Ascending aorta (tissue), 2 donors: ENCODE data around the gene FAM89A. TPM values are rescaled to one million over a fixed set of nuclear protein-coding genes. Genes with fewer than 3 reads are reported as not detected.

Experiments used
- DNase-seq, 2 donors: peaks; one replicate each; pipeline ENCODE4 v3.0.0-alpha.2; 2019; ENCODE audit warnings: low spot score in 2 of 2
- H3K27ac ChIP-seq, 2 donors: fragments of 200-600 bp; sonication (generic); one replicate each; pipeline ENCODE4 v1.5.1; 2016 to 2017; ENCODE audit warnings: mild to moderate bottlenecking in 1 of 2
- H3K27me3 ChIP-seq: fragments of 200-600 bp; sonication (generic); one replicate; pipeline ENCODE4 v1.5.1; 2017
- H3K36me3 ChIP-seq, 2 donors: fragments of 200-600 bp; sonication (generic); one replicate each; pipeline ENCODE4 v1.5.1; 2016
- H3K4me1 ChIP-seq, 2 donors: fragments of 200-600 bp; sonication (generic); one replicate each; pipeline ENCODE4 v1.5.1; 2016 to 2017; ENCODE audit warnings: mild to moderate bottlenecking in 1 of 2
- H3K4me3 ChIP-seq, 2 donors: fragments of 200-600 bp; sonication (generic); one replicate each; pipeline ENCODE4 v1.5.1; 2016 to 2017; ENCODE audit warnings: mild to moderate bottlenecking in 1 of 2
- H3K9me3 ChIP-seq, 2 donors: fragments of 200-600 bp; sonication (generic); one replicate each; pipeline ENCODE4 v1.5.1; 2016
- CTCF ChIP-seq, 3 experiments: fragments of 200-600 bp in 2 of 3; fragments of 450-650 bp in 1 of 3; sonication (generic) in 2 of 3; IDR thresholded peaks; one replicate each; pipeline ENCODE4 v1.5.1; 2016 to 2019; ENCODE audit warnings: antibody characterized with exemption in 3 of 3, mild to moderate bottlenecking in 1 of 3, moderate library complexity in 1 of 3
- intact Hi-C: fragments of 100-400 bp; cut with DNase I; formaldehyde crosslinking; loops from one replicate; pipeline ENCODE4 v1.15.1; 2023
- total RNA-seq: library from RNA; depleted of rRNA; stranded (reverse); fragments of >200 nt; gene quantifications from one replicate; pipeline ENCODE4 v1.1.0, GENCODE V29; 2016

The FAM89A gene
- total RNA-seq, 1 donor from 2014 or later: 47.5 TPM

GRCh38 chr1:231040800-231041718 is 1.0 kb upstream of the FAM89A start:
- no peaks in the 10 kb centered on the region for H3K27me3 ChIP-seq
- no peak for TF ChIP-seq CTCF (IDR thresholded peaks at IDR 0.05)
- intact Hi-C loops: loop anchor here (5.0 kb wide), 1 partner anchor 189 kb away; no protein-coding TSS in a partner anchor

GRCh38 chr1:231039161-231040018 is 664 bp downstream of the FAM89A start:
- Histone ChIP-seq H3K4me1 (peaks cover 6 to 13% of the 10 kb centered on the region in 2 donors), H3K27ac (no peak overlapping the region), H3K9me3 (no peaks in the 10 kb centered on the region), H3K36me3 (no peaks in the 10 kb centered on the region), H3K27me3 (no peaks in the 10 kb centered on the region), H3K4me3 (peak overlapping the region; percentile 87)
- TF ChIP-seq CTCF (IDR thresholded peaks at IDR 0.05): no peak
- intact Hi-C loops: loop anchor here (2.0 to 5.0 kb wide), 2 partner anchors 61 to 187 kb away; partner anchors contain the start of genes ARV1 and TTC13
- DNase-seq: no peak

More at GRCh38 chr1:231040800-231041718, 1.0 kb upstream of the FAM89A start:
- Histone ChIP-seq H3K27ac (peak overlapping the region in 1 of 2 donors; percentile 30), H3K4me3 (peak overlapping the region; percentile 87), H3K9me3 (no peaks in the 10 kb centered on the region), H3K4me1 (peaks cover 6 to 13% of the 10 kb centered on the region in 2 donors), H3K36me3 (no peaks in the 10 kb centered on the region)
- no peak for DNase-seq

- no peak overlapping the region for H3K4me3 ChIP-seq
- no peaks in the 10 kb centered on the region for H3K9me3 ChIP-seq
- TF ChIP-seq CTCF (IDR thresholded peaks at IDR 0.05): no peak
- no peaks in the 10 kb centered on the region for H3K36me3 ChIP-seq
- no peak for DNase-seq
- no peak overlapping the region for H3K27ac ChIP-seq
- no peaks in the 10 kb centered on the region for H3K27me3 ChIP-seq
- H3K4me1 ChIP-seq: peaks cover 6 to 13% of the 10 kb centered on the region in 2 donors
- intact Hi-C loops: loop anchor here (2.0 kb wide), 1 partner anchor 59 kb away; the partner anchor contains the start of genes ARV1 and TTC13
Measured at GRCh38 chr1:231037585-231038517, 2.2 kb downstream of the FAM89A start.

GRCh38 chr1:231036416-231036815 is 3.6 kb downstream of the FAM89A start:
- Histone ChIP-seq H3K27ac (no peak overlapping the region), H3K27me3 (no peaks in the 10 kb centered on the region), H3K36me3 (no peaks in the 10 kb centered on the region), H3K4me1 (peaks cover 6 to 13% of the 10 kb centered on the region in 2 donors), H3K4me3 (no peak overlapping the region), H3K9me3 (no peaks in the 10 kb centered on the region)
- DNase-seq: no peak
- intact Hi-C loops: no loop called here
- TF ChIP-seq CTCF (IDR thresholded peaks at IDR 0.05): no peak

GRCh38 chr1:231035799-231036198 is 4.3 kb downstream of the FAM89A start:
- Histone ChIP-seq H3K27ac (no peak overlapping the region), H3K4me3 (no peak overlapping the region), H3K36me3 (no peaks in the 10 kb centered on the region), H3K27me3 (no peaks in the 10 kb centered on the region), H3K9me3 (no peaks in the 10 kb centered on the region), H3K4me1 (peaks cover 4 to 10% of the 10 kb centered on the region in 2 donors)
- intact Hi-C loops: no loop called here
- no peak for TF ChIP-seq CTCF (IDR thresholded peaks at IDR 0.05)
- DNase-seq: no peak
